WI38 (cell line): ENCODE data around the gene ASS1.

Experiments used
- H3K4me3 ChIP-seq: 2 replicates; pipeline ENCODE4 v1.5.1; 2011; ENCODE audit warnings: low read depth, mild to moderate bottlenecking, control low read depth, low read length
- CTCF ChIP-seq: IDR thresholded peaks from 2 replicates; pipeline ENCODE4 v1.5.1; 2012; ENCODE audit warnings: low read depth, mild to moderate bottlenecking, control low read depth, low read length

Gene ASS1

GRCh38 chr9:130454812-130455325 is 10.1 kb downstream of the ASS1 start:
- no peak overlapping the region for H3K4me3 ChIP-seq

GRCh38 chr9:130458027-130458803 is 13.5 kb downstream of the ASS1 start:
- no peak for TF ChIP-seq CTCF
- H3K4me3 ChIP-seq = no peak overlapping the region

More at GRCh38 chr9:130454812-130455325, 10.1 kb downstream of the ASS1 start:
- no peak for TF ChIP-seq CTCF

- H3K4me3 ChIP-seq = no peak overlapping the region
- no peak for TF ChIP-seq CTCF
Observed at GRCh38 chr9:130458804-130459067, 14.0 kb downstream of the ASS1 start.

- H3K4me3 ChIP-seq = no peak overlapping the region
- TF ChIP-seq CTCF = no peak
Observed at GRCh38 chr9:130459151-130459550, 14.4 kb downstream of the ASS1 start.

- H3K4me3 ChIP-seq = no peak overlapping the region
- TF ChIP-seq CTCF = no peak
Observed at GRCh38 chr9:130459941-130460669, 15.3 kb downstream of the ASS1 start.

GRCh38 chr9:130461218-130461630 is 16.5 kb downstream of the ASS1 start:
- peak; percentile 82 for TF ChIP-seq CTCF
- H3K4me3 ChIP-seq = no peak overlapping the region

- TF ChIP-seq CTCF = no peak
- H3K4me3 ChIP-seq = no peak overlapping the region
Observed at GRCh38 chr9:130461731-130462130, 17.0 kb downstream of the ASS1 start.
